ENCODE data around the gene MGST2. TPM values are rescaled to one million over a fixed set of nuclear protein-coding genes. Genes with fewer than 3 reads are reported as not detected.

The MGST2 gene
- total and polyA plus RNA-seq, 2 experiments from 2014 or later, result 4.6 to 19.1 TPM

DNA sequence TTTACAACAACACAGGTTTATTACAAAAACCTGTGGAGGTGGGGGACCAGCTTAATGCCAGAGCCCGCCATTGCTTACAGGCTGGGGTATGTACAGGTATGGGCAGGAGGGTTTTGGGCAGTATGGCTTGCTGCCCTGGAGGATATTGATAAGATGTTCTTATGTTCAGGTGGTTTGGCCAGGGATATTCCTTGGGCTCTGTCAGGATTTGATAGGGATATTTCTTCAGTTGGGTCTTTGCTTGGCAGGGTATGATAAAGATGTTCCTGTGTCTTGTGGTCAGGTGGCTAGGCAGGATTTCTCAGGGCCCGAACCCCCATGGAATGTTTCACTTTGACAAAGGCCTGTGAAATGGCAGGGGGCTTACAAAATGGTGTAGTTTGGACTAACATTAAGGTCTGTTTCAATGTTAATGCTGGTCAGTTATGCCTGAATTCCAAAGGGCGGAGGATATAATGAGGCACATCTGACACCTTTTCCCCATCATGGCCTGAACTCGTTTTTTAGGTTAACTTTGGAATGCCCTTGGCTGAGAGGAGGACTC is 3.1 kb downstream of the MGST2 start:
- Mint-ChIP-seq H3K9me3 (peaks cover 5% of the 10 kb centered on the region), H3K4me1 (peaks cover 46% of the 10 kb centered on the region), H3K27me3 (ENCODE audit: insufficient read depth, low read depth, poor library complexity) (peaks cover 12% of the 10 kb centered on the region), H3K27ac (no peak overlapping the region), H3K36me3 (ENCODE audit: low read depth) (peaks cover 5% of the 10 kb centered on the region; the same call in 2 of the 3 replicates), H3K4me3 (no peak overlapping the region)
- Histone ChIP-seq H3K4me3 (no peak overlapping the region), H3K4me1 (ENCODE audit: insufficient read depth) (peaks cover 18% of the 10 kb centered on the region), H4K20me1 (replicated peaks; ENCODE audit: insufficient read depth) (no peaks in the 10 kb centered on the region), H3K4me2 (peak overlapping the region; percentile 25; the same call in 1 of the 2 replicates), H3K36me3 (ENCODE audit: insufficient read depth) (no peaks in the 10 kb centered on the region), H3K79me2 (replicated peaks; ENCODE audit: insufficient read depth) (no peaks in the 10 kb centered on the region), H3F3A (replicated peaks; ENCODE audit: low read depth) (no peaks in the 10 kb centered on the region), H3K27me3 (ENCODE audit: insufficient read depth) (no peaks in the 10 kb centered on the region), H3K9me2 (ENCODE audit: insufficient read depth) (peaks cover 4% of the 10 kb centered on the region; the same call in 1 of the 2 replicates), H3K27ac (ENCODE audit: low read depth) (no peak overlapping the region), H2AFZ (no peak overlapping the region)
- ATAC-seq, result no peak
- TF ChIP-seq JUNB (IDR thresholded peaks at IDR 0.05; ENCODE audit: unreplicated experiment) (no peak), STAT1 (IDR thresholded peaks at IDR 0.05; ENCODE audit: unreplicated experiment) (no peak), EZH2 (IDR thresholded peaks at IDR 0.05; ENCODE audit: low read depth, unreplicated experiment) (no peak), ZNF114 (CRISPR knock-in tag; IDR thresholded peaks at IDR 0.05) (no peak), CREB1 (CRISPR knock-in tag; IDR thresholded peaks at IDR 0.05; ENCODE audit: low read depth) (no peak), EZH2phosphoT487 (IDR thresholded peaks at IDR 0.05; ENCODE audit: unreplicated experiment) (no peak)
- TF ChIP-seq, protein P1, sequence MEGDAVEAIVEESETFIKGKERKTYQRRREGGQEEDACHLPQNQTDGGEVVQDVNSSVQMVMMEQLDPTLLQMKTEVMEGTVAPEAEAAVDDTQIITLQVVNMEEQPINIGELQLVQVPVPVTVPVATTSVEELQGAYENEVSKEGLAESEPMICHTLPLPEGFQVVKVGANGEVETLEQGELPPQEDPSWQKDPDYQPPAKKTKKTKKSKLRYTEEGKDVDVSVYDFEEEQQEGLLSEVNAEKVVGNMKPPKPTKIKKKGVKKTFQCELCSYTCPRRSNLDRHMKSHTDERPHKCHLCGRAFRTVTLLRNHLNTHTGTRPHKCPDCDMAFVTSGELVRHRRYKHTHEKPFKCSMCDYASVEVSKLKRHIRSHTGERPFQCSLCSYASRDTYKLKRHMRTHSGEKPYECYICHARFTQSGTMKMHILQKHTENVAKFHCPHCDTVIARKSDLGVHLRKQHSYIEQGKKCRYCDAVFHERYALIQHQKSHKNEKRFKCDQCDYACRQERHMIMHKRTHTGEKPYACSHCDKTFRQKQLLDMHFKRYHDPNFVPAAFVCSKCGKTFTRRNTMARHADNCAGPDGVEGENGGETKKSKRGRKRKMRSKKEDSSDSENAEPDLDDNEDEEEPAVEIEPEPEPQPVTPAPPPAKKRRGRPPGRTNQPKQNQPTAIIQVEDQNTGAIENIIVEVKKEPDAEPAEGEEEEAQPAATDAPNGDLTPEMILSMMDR (conservative IDR thresholded peaks at IDR 0.05; ENCODE audit: low read depth in 2 of 2), result no peak
- DNase-seq (ENCODE audit: low spot score), result no peak

DNA sequence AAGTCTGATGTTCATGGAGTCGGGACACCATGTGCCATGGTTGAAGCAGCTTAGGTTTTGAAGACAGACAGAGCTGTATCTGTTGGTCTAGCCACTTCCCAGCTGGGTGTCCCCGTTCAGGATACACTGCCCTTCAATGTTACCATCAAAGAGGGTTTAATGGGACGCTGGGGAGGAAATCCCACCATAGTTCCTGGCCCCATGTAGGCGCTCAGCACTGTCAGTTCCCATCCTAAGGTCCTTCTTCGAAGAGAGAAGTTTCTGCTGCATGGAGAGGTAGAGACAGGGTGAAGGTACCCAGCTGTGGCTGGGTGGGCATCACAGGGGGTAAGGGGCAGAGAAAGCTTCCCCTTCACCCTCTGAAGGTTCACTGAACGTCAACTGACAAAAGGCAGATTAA is 3.7 kb downstream of the MGST2 start:
- H3K4me1 ChIP-seq (ENCODE audit: insufficient read depth), result peaks cover 18% of the 10 kb centered on the region
- H3K4me3 ChIP-seq, result no peak overlapping the region
- no peaks in the 10 kb centered on the region for H3K36me3 ChIP-seq (ENCODE audit: insufficient read depth)
- no peaks in the 10 kb centered on the region for H3K79me2 ChIP-seq (replicated peaks; ENCODE audit: insufficient read depth)
- no peak overlapping the region for H3K27ac ChIP-seq (ENCODE audit: low read depth)
- no peak for ATAC-seq
- H3K9me2 ChIP-seq (ENCODE audit: insufficient read depth), result peaks cover 4% of the 10 kb centered on the region; the same call in 1 of the 2 replicates
- H3K9me3 Mint-ChIP-seq, result peaks cover 5% of the 10 kb centered on the region
- peaks cover 12% of the 10 kb centered on the region for H3K27me3 Mint-ChIP-seq (ENCODE audit: insufficient read depth, low read depth, poor library complexity)
- H2AFZ ChIP-seq, result no peak overlapping the region
- H3K36me3 Mint-ChIP-seq (ENCODE audit: low read depth), result peaks cover 5% of the 10 kb centered on the region; the same call in 2 of the 3 replicates
- H3K4me2 ChIP-seq, result no peak overlapping the region
- H3K4me1 Mint-ChIP-seq, result peaks cover 42% of the 10 kb centered on the region
- H3K27ac Mint-ChIP-seq, result no peak overlapping the region
- H3K27me3 ChIP-seq (ENCODE audit: insufficient read depth), result no peaks in the 10 kb centered on the region
- no peak for DNase-seq (ENCODE audit: low spot score)
- no peaks in the 10 kb centered on the region for H4K20me1 ChIP-seq (replicated peaks; ENCODE audit: insufficient read depth)
- H3F3A ChIP-seq (replicated peaks; ENCODE audit: low read depth), result no peaks in the 10 kb centered on the region
- H3K4me3 Mint-ChIP-seq, result no peak overlapping the region
- TF ChIP-seq JUNB (IDR thresholded peaks at IDR 0.05; ENCODE audit: unreplicated experiment), result no peak
- TF ChIP-seq, protein P2, sequence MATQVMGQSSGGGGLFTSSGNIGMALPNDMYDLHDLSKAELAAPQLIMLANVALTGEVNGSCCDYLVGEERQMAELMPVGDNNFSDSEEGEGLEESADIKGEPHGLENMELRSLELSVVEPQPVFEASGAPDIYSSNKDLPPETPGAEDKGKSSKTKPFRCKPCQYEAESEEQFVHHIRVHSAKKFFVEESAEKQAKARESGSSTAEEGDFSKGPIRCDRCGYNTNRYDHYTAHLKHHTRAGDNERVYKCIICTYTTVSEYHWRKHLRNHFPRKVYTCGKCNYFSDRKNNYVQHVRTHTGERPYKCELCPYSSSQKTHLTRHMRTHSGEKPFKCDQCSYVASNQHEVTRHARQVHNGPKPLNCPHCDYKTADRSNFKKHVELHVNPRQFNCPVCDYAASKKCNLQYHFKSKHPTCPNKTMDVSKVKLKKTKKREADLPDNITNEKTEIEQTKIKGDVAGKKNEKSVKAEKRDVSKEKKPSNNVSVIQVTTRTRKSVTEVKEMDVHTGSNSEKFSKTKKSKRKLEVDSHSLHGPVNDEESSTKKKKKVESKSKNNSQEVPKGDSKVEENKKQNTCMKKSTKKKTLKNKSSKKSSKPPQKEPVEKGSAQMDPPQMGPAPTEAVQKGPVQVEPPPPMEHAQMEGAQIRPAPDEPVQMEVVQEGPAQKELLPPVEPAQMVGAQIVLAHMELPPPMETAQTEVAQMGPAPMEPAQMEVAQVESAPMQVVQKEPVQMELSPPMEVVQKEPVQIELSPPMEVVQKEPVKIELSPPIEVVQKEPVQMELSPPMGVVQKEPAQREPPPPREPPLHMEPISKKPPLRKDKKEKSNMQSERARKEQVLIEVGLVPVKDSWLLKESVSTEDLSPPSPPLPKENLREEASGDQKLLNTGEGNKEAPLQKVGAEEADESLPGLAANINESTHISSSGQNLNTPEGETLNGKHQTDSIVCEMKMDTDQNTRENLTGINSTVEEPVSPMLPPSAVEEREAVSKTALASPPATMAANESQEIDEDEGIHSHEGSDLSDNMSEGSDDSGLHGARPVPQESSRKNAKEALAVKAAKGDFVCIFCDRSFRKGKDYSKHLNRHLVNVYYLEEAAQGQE (IDR thresholded peaks at IDR 0.05; ENCODE audit: unreplicated experiment), result no peak
- TF ChIP-seq STAT1 (IDR thresholded peaks at IDR 0.05; ENCODE audit: unreplicated experiment), result no peak
- no peak for TF ChIP-seq ZNF114 (CRISPR knock-in tag; IDR thresholded peaks at IDR 0.05)
- no peak for TF ChIP-seq POLR2AphosphoS5 (IDR thresholded peaks at IDR 0.05; ENCODE audit: low read depth)
- TF ChIP-seq, protein P3, sequence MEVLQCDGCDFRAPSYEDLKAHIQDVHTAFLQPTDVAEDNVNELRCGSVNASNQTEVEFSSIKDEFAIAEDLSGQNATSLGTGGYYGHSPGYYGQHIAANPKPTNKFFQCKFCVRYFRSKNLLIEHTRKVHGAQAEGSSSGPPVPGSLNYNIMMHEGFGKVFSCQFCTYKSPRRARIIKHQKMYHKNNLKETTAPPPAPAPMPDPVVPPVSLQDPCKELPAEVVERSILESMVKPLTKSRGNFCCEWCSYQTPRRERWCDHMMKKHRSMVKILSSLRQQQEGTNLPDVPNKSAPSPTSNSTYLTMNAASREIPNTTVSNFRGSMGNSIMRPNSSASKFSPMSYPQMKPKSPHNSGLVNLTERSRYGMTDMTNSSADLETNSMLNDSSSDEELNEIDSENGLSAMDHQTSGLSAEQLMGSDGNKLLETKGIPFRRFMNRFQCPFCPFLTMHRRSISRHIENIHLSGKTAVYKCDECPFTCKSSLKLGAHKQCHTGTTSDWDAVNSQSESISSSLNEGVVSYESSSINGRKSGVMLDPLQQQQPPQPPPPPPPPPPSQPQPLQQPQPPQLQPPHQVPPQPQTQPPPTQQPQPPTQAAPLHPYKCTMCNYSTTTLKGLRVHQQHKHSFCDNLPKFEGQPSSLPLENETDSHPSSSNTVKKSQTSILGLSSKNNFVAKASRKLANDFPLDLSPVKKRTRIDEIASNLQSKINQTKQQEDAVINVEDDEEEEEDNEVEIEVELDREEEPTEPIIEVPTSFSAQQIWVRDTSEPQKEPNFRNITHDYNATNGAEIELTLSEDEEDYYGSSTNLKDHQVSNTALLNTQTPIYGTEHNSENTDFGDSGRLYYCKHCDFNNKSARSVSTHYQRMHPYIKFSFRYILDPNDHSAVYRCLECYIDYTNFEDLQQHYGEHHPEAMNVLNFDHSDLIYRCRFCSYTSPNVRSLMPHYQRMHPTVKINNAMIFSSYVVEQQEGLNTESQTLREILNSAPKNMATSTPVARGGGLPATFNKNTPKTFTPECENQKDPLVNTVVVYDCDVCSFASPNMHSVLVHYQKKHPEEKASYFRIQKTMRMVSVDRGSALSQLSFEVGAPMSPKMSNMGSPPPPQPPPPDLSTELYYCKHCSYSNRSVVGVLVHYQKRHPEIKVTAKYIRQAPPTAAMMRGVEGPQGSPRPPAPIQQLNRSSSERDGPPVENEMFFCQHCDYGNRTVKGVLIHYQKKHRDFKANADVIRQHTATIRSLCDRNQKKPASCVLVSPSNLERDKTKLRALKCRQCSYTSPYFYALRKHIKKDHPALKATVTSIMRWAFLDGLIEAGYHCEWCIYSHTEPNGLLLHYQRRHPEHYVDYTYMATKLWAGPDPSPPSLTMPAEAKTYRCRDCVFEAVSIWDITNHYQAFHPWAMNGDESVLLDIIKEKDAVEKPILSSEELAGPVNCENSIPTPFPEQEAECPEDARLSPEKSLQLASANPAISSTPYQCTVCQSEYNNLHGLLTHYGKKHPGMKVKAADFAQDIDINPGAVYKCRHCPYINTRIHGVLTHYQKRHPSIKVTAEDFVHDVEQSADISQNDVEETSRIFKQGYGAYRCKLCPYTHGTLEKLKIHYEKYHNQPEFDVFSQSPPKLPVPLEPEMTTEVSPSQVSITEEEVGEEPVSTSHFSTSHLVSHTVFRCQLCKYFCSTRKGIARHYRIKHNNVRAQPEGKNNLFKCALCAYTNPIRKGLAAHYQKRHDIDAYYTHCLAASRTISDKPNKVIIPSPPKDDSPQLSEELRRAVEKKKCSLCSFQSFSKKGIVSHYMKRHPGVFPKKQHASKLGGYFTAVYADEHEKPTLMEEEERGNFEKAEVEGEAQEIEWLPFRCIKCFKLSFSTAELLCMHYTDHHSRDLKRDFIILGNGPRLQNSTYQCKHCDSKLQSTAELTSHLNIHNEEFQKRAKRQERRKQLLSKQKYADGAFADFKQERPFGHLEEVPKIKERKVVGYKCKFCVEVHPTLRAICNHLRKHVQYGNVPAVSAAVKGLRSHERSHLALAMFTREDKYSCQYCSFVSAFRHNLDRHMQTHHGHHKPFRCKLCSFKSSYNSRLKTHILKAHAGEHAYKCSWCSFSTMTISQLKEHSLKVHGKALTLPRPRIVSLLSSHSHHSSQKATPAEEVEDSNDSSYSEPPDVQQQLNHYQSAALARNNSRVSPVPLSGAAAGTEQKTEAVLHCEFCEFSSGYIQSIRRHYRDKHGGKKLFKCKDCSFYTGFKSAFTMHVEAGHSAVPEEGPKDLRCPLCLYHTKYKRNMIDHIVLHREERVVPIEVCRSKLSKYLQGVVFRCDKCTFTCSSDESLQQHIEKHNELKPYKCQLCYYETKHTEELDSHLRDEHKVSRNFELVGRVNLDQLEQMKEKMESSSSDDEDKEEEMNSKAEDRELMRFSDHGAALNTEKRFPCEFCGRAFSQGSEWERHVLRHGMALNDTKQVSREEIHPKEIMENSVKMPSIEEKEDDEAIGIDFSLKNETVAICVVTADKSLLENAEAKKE (CRISPR knock-in tag; IDR thresholded peaks at IDR 0.05), result no peak
- TF ChIP-seq EZH2 (IDR thresholded peaks at IDR 0.05; ENCODE audit: low read depth, unreplicated experiment), result no peak

Measured in GM23338 (cell line).